RWPE2 (cell line): Measurements from ENCODE around the gene SLC6A3.

Experiments used
- ATAC-seq: fragments of 200-7000 bp; cut with Tn5 transposase; 3 replicates; pipeline ENCODE4 v1.9.1; 2021; ENCODE audit warnings: low read depth
- DNase-seq: peaks from one replicate; pipeline ENCODE4 v3.0.0-alpha.2; 2020; ENCODE audit warnings: low spot score
- H3K27ac ChIP-seq: fragments of 450-650 bp; 2 replicates; pipeline ENCODE4 v1.5.1; 2017; ENCODE audit warnings: mild to moderate bottlenecking; ENCODE audit not compliant: poor library complexity, severe bottlenecking
- H3K27me3 ChIP-seq: fragments of 250-450 bp; sonication (Bioruptor Pico); 2 replicates; pipeline ENCODE4 v1.5.1; 2021; ENCODE audit warnings: mild to moderate bottlenecking, moderate library complexity; ENCODE audit not compliant: insufficient read depth, poor library complexity, severe bottlenecking
- H3K36me3 ChIP-seq: fragments of 250-450 bp; sonication (Bioruptor Pico); 2 replicates; pipeline ENCODE4 v1.5.1; 2020; ENCODE audit warnings: low read depth, mild to moderate bottlenecking, moderate library complexity
- H3K4me1 ChIP-seq: fragments of 250-450 bp; sonication (Bioruptor Pico); 2 replicates; pipeline ENCODE4 v1.5.1; 2021; ENCODE audit warnings: mild to moderate bottlenecking, moderate library complexity; ENCODE audit not compliant: insufficient read depth, poor library complexity, severe bottlenecking
- H3K4me3 ChIP-seq: fragments of 250-450 bp; sonication (Bioruptor Pico); 2 replicates; pipeline ENCODE4 v1.5.1; 2021; ENCODE audit warnings: mild to moderate bottlenecking, moderate library complexity; ENCODE audit not compliant: severe bottlenecking
- H3K9me3 ChIP-seq: fragments of 250-450 bp; sonication (Bioruptor Pico); 2 replicates; pipeline ENCODE4 v1.5.1; 2021; ENCODE audit warnings: mild to moderate bottlenecking, moderate library complexity; ENCODE audit not compliant: severe bottlenecking
- TF ChIP-seq, protein P1 (sequence below): fragments of 450-650 bp; IDR thresholded peaks from one replicate; pipeline ENCODE4 v1.5.1; 2017; ENCODE audit warnings: mild to moderate bottlenecking, moderate library complexity; ENCODE audit not compliant: poor library complexity, severe bottlenecking

SLC6A3 gene

GRCh38 chr5:1416856-1417469, 28.3 kb downstream of the SLC6A3 start:
- no peaks in the 10 kb centered on the region for H3K36me3 ChIP-seq
- H3K4me3 ChIP-seq: no peak overlapping the region
- H3K9me3 ChIP-seq: no peaks in the 10 kb centered on the region
- no peak overlapping the region for H3K27ac ChIP-seq
- DNase-seq (peak; percentile 65), ATAC-seq (no peak)
- no peaks in the 10 kb centered on the region for H3K4me1 ChIP-seq
- peaks cover 9% of the 10 kb centered on the region for H3K27me3 ChIP-seq
- TF ChIP-seq, protein P1, sequence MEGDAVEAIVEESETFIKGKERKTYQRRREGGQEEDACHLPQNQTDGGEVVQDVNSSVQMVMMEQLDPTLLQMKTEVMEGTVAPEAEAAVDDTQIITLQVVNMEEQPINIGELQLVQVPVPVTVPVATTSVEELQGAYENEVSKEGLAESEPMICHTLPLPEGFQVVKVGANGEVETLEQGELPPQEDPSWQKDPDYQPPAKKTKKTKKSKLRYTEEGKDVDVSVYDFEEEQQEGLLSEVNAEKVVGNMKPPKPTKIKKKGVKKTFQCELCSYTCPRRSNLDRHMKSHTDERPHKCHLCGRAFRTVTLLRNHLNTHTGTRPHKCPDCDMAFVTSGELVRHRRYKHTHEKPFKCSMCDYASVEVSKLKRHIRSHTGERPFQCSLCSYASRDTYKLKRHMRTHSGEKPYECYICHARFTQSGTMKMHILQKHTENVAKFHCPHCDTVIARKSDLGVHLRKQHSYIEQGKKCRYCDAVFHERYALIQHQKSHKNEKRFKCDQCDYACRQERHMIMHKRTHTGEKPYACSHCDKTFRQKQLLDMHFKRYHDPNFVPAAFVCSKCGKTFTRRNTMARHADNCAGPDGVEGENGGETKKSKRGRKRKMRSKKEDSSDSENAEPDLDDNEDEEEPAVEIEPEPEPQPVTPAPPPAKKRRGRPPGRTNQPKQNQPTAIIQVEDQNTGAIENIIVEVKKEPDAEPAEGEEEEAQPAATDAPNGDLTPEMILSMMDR: no peak

DNA sequence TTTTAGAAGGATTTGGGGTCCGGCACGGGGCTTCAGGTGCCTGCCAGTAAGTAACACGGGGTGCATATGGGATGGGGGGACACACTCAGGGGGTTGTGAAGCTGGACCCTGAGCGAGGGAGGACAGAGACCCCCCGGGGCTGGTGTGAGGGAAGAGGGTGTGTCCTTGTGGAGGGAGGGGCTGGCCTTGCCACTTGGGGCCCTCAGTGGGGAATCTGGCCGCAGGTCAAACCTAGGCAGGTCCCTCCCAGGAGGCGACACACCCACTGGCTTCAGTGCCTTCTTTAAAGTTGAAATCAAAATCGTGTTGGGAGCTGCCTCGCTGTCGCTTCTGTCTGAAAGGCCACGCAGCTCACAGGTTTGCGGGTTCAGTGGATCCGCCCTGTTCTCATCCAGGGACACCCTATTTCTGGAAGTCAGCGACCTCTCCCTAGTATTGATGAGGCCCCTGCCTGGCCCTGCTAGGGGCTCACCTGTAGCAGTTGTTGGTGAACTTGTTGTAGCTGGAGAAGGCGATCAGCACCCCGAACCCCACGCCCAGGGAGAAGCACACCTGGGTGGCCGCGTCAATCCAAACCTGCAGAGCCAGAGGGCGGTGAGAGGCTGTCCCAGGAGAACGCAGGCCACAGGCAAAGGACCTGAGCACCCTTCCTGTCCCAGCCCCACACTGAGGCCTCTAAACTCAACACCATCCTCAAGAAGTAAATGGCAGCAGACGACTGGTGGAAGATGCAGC, 29.4 kb downstream of the SLC6A3 start:
- DNase-seq (peak; percentile 63), ATAC-seq (no peak)
- no peaks in the 10 kb centered on the region for H3K4me1 ChIP-seq
- no peaks in the 10 kb centered on the region for H3K9me3 ChIP-seq
- TF ChIP-seq, protein P1: no peak
- H3K27ac ChIP-seq: no peak overlapping the region
- peaks cover 9% of the 10 kb centered on the region for H3K27me3 ChIP-seq
- H3K36me3 ChIP-seq: no peaks in the 10 kb centered on the region
- H3K4me3 ChIP-seq: no peak overlapping the region

DNA sequence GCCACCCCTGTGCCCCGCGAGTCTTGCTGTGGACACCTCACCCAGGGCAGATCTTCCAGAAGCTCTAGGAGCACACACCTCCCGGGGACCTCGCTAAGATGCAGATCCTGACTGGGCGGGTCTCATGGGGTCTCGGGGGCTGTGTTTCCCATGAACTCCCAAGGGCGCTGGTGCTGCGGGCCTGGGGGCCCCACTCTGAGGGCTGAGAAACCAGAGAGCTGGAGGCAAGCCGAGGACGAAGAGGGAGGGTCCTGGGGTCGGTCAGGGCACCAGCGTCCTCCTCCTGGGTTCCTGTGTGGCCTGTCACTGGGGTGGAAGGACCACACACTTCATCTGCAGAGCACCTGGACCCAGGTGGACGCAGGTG, 30.2 kb downstream of the SLC6A3 start:
- TF ChIP-seq, protein P1: no peak
- Histone ChIP-seq H3K36me3 (no peaks in the 10 kb centered on the region), H3K27me3 (peaks cover 9% of the 10 kb centered on the region), H3K9me3 (no peaks in the 10 kb centered on the region), H3K27ac (no peak overlapping the region), H3K4me3 (no peak overlapping the region), H3K4me1 (no peaks in the 10 kb centered on the region)
- DNase-seq: peak; percentile 66
- 0 out of 3 replicates have a peak, but pooled peaks have one; percentile 9 for ATAC-seq

- Histone ChIP-seq H3K36me3 (no peaks in the 10 kb centered on the region), H3K4me1 (no peaks in the 10 kb centered on the region), H3K4me3 (no peak overlapping the region), H3K27ac (no peak overlapping the region), H3K27me3 (peaks cover 9% of the 10 kb centered on the region), H3K9me3 (no peaks in the 10 kb centered on the region)
- peak; percentile 83 for DNase-seq
- TF ChIP-seq, protein P1: no peak
- ATAC-seq: no peak
These were observed 30.8 kb downstream of the SLC6A3 start for GRCh38 chr5:1414311-1415058.
